Liver (tissue), 9 donors: ENCODE results near the gene CDH3. TPM values are rescaled to one million over a fixed set of nuclear protein-coding genes. Genes with fewer than 3 reads are reported as not detected.

ENCODE experiments used
- DNase-seq: peaks from one replicate; pipeline ENCODE4 v3.0.0-alpha.2; 2017; ENCODE audit warnings: low spot score
- H3K27ac ChIP-seq, 2 donors: one replicate each; pipeline ENCODE4 v1.7.0; 2013; ENCODE audit warnings: inconsistent platforms in 2 of 2, low read length in 2 of 2, control low read depth in 1 of 2, low read depth in 1 of 2, mild to moderate bottlenecking in 1 of 2
- H3K27me3 ChIP-seq, 4 donors: one replicate each; pipeline versions ENCODE4 v1.6.1 to v1.7.0; 2013; ENCODE audit warnings: low read length in 3 of 4, inconsistent platforms in 1 of 4, mild to moderate bottlenecking in 1 of 4, moderate library complexity in 1 of 4; ENCODE audit not compliant: control insufficient read depth in 4 of 4, insufficient read depth in 4 of 4
- H3K36me3 ChIP-seq, 4 donors: one replicate each; pipeline versions ENCODE4 v1.6.1 to v1.7.0; 2013; ENCODE audit warnings: low read length in 3 of 4, mild to moderate bottlenecking in 3 of 4, low read depth in 1 of 4, moderate library complexity in 1 of 4; ENCODE audit not compliant: control insufficient read depth in 4 of 4, insufficient read depth in 3 of 4
- H3K4me1 ChIP-seq, 4 donors: one replicate each; pipeline versions ENCODE4 v1.6.1 to v1.7.0; 2013; ENCODE audit warnings: low read length in 3 of 4, mild to moderate bottlenecking in 3 of 4, moderate library complexity in 1 of 4; ENCODE audit not compliant: control insufficient read depth in 4 of 4, insufficient read depth in 4 of 4
- H3K4me3 ChIP-seq, 3 donors: one replicate each; pipeline versions ENCODE4 v1.6.1 to v1.7.0; 2013; ENCODE audit warnings: low read length in 3 of 3, control low read depth in 1 of 3, low read depth in 1 of 3, mild to moderate bottlenecking in 1 of 3
- H3K9ac ChIP-seq, 2 donors: one replicate each; pipeline ENCODE4 v1.7.0; 2013; ENCODE audit warnings: low read length in 2 of 2, mild to moderate bottlenecking in 2 of 2, moderate library complexity in 2 of 2, control low read depth in 1 of 2, low read depth in 1 of 2
- H3K9me3 ChIP-seq, 4 donors: one replicate each; pipeline versions ENCODE4 v1.6.1 to v1.7.0; 2013; ENCODE audit warnings: low read length in 3 of 4; ENCODE audit not compliant: control insufficient read depth in 4 of 4
- ATF3 ChIP-seq: IDR thresholded peaks from 2 replicates; pipeline ENCODE4 v1.6.1; 2016; ENCODE audit warnings: antibody characterized with exemption
- CTCF ChIP-seq: fragments of 150-350 bp; IDR thresholded peaks from 2 replicates; pipeline ENCODE4 v1.5.1; 2017; ENCODE audit warnings: improper control_type of control experiment, low read depth, low read length; ENCODE audit not compliant: missing input control
- EGR1 ChIP-seq, 2 donors: IDR thresholded peaks; 2 replicates each; pipeline ENCODE4 v1.6.1; 2016 to 2018; ENCODE audit warnings: antibody characterized with exemption in 2 of 2, low read depth in 2 of 2
- FOXA1 ChIP-seq: IDR thresholded peaks from 2 replicates; pipeline ENCODE4 v1.6.1; 2016; ENCODE audit warnings: antibody characterized with exemption
- GABPA ChIP-seq, 2 donors: IDR thresholded peaks in 1 of 2; conservative IDR thresholded peaks in 1 of 2; 2 replicates each; pipeline ENCODE4 v1.6.1; 2016; ENCODE audit warnings: antibody characterized with exemption in 2 of 2, mild to moderate bottlenecking in 1 of 2, moderate library complexity in 1 of 2
- HNF4A ChIP-seq, 2 donors: conservative IDR thresholded peaks; 2 replicates each; pipeline ENCODE4 v1.6.1; 2016; ENCODE audit warnings: antibody characterized with exemption in 2 of 2, mild to moderate bottlenecking in 2 of 2
- HNF4G ChIP-seq: IDR thresholded peaks from 2 replicates; pipeline ENCODE4 v1.6.1; 2016; ENCODE audit warnings: antibody characterized with exemption
- JUND ChIP-seq, 2 donors: IDR thresholded peaks; 2 replicates each; pipeline ENCODE4 v1.6.1; 2016; ENCODE audit warnings: antibody characterized with exemption in 2 of 2
- NR2F2 ChIP-seq: IDR thresholded peaks from 2 replicates; pipeline ENCODE4 v1.6.1; 2016; ENCODE audit warnings: antibody characterized with exemption
- RAD21 ChIP-seq, 2 donors: IDR thresholded peaks; 2 replicates each; pipeline ENCODE4 v1.6.1; 2016; ENCODE audit warnings: antibody characterized with exemption in 2 of 2, mild to moderate bottlenecking in 2 of 2
- REST ChIP-seq: IDR thresholded peaks from 2 replicates; pipeline ENCODE4 v1.6.1; 2016; ENCODE audit warnings: antibody characterized with exemption, mild to moderate bottlenecking
- RXRA ChIP-seq, 2 donors: IDR thresholded peaks; 2 replicates each; pipeline ENCODE4 v1.6.1; 2017 to 2018; ENCODE audit warnings: antibody characterized with exemption in 2 of 2, mild to moderate bottlenecking in 1 of 2
- SP1 ChIP-seq: IDR thresholded peaks from 2 replicates; pipeline ENCODE4 v1.6.1; 2018; ENCODE audit warnings: antibody characterized with exemption, mild to moderate bottlenecking
- TAF1 ChIP-seq: conservative IDR thresholded peaks from 2 replicates; pipeline ENCODE4 v1.6.1; 2016; ENCODE audit warnings: antibody characterized with exemption, mild to moderate bottlenecking
- YY1 ChIP-seq: IDR thresholded peaks from 2 replicates; pipeline ENCODE4 v1.6.1; 2016; ENCODE audit warnings: antibody characterized with exemption, mild to moderate bottlenecking
- ZBTB33 ChIP-seq: IDR thresholded peaks from 2 replicates; pipeline ENCODE4 v1.6.1; 2016; ENCODE audit warnings: antibody characterized with exemption
- WGBS: extraction: QIAGEN DNeasy Blood & Tissue Kit; methylation state at CpG from one replicate; pipeline ENCODE4 v1.1.7; 2013; 5-methylcytosine and 5-hydroxymethylcytosine counted together
- polyA plus RNA-seq, 2 donors: library from polyadenylated mRNA; stranded (reverse) in 1 of 2; unstranded in 1 of 2; fragments of 200-250 nt in 1 of 2; fragments of >200 nt in 1 of 2; fragmentation: Nextera tagmentation in 1 of 2; extraction: Ambion mirVana in 1 of 2; gene quantifications; one replicate each; pipeline versions ENCODE4 v1.2.1 to v1.2.3, GENCODE V29; 2013 to 2015
- total RNA-seq, 2 donors: library from RNA; depleted of rRNA; stranded (reverse); fragments of >200 nt; gene quantifications; one replicate each; pipeline ENCODE4 v1.2.3, GENCODE V29; 2014
- donor health status: healthy.
- donor health status: healthy.
- donor health status: healthy.
- donor health status: healthy.
- donor health status: healthy.

CDH3 gene
- total and polyA plus RNA-seq, 4 donors, result 0.08 to 0.19 TPM; not detected in 2

- no peak for TF ChIP-seq ATF3
- no peak for TF ChIP-seq NR2F2
- no peak for TF ChIP-seq YY1
- no peak for TF ChIP-seq FOXA1
- no peak for TF ChIP-seq HNF4G
- TF ChIP-seq SP1, result no peak
Measured at GRCh38 chr16:68718590-68718989, 73.5 kb downstream of the CDH3 start (continued).

GRCh38 chr16:68719993-68720489, 74.9 kb downstream of the CDH3 start:
- WGBS, result 88% methylated on average over 2 of the region's 2 CpGs
- Histone ChIP-seq H3K27ac (no peak overlapping the region), H3K36me3 (no peaks in the 10 kb centered on the region), H3K9me3 (no peaks in the 10 kb centered on the region), H3K9ac (no peak overlapping the region), H3K27me3 (no peaks in the 10 kb centered on the region), H3K4me1 (no peaks in the 10 kb centered on the region), H3K4me3 (no peak overlapping the region)
- TF ChIP-seq FOXA1 (no peak), ZBTB33 (no peak), SP1 (no peak), HNF4G (no peak), HNF4A (conservative IDR thresholded peaks at IDR 0.05) (no peak), YY1 (no peak), RAD21 (IDR thresholded peaks at IDR 0.05) (no peak), RXRA (IDR thresholded peaks at IDR 0.05) (no peak), JUND (IDR thresholded peaks at IDR 0.05) (no peak), CTCF (no peak), ATF3 (no peak), EGR1 (IDR thresholded peaks at IDR 0.05; ENCODE audit: low read depth in 2 of 2) (no peak), NR2F2 (no peak), TAF1 (no peak)
- no peak for DNase-seq

- H3K27ac ChIP-seq, result no peak overlapping the region
- 80% methylated on average over 12 of the region's 12 CpGs for WGBS
- H3K36me3 ChIP-seq, result no peaks in the 10 kb centered on the region
- no peaks in the 10 kb centered on the region for H3K4me1 ChIP-seq
- no peak for DNase-seq
- H3K9me3 ChIP-seq, result no peaks in the 10 kb centered on the region
- H3K9ac ChIP-seq, result no peak overlapping the region
- no peak overlapping the region for H3K4me3 ChIP-seq
- H3K27me3 ChIP-seq, result no peaks in the 10 kb centered on the region
- TF ChIP-seq HNF4A (conservative IDR thresholded peaks at IDR 0.05) (no peak), FOXA1 (no peak), ZBTB33 (no peak), REST (no peak), RAD21 (IDR thresholded peaks at IDR 0.05) (no peak), TAF1 (no peak), NR2F2 (no peak), GABPA (IDR thresholded peaks at IDR 0.05 in 1 of 2, conservative IDR thresholded peaks at IDR 0.05 in 1 of 2) (no peak)
Measured at GRCh38 chr16:68722119-68723024, 77.3 kb downstream of the CDH3 start.
